OCI-LY1 (cell line): ENCODE results near the gene PTPRG.

Experiments
- H2AFZ ChIP-seq: fragments of 200-600 bp; sonication (generic), shearing (Covaris generic); 2 replicates; pipeline ENCODE4 v1.6.0; 2014; ENCODE audit warnings: antibody characterized with exemption, mild to moderate bottlenecking, low read length
- H3F3A ChIP-seq: fragments of 200-600 bp; sonication (generic), shearing (Covaris generic); 2 replicates; pipeline ENCODE4 v1.6.0; 2014; ENCODE audit warnings: mild to moderate bottlenecking, antibody characterized with exemption, low read length, moderate library complexity; ENCODE audit not compliant: insufficient read depth
- H3K27ac ChIP-seq: fragments of 200-600 bp; sonication (generic); 2 replicates; pipeline ENCODE4 v1.5.1; 2014; ENCODE audit warnings: low read length, mixed run types, mild to moderate bottlenecking, low read depth; ENCODE audit not compliant: poor library complexity, severe bottlenecking
- H3K27me3 ChIP-seq: fragments of 200-600 bp; sonication (generic); 2 replicates; pipeline ENCODE4 v1.6.0; 2014; ENCODE audit warnings: antibody characterized with exemption, mild to moderate bottlenecking, low read length, moderate library complexity; ENCODE audit not compliant: insufficient read depth
- H3K36me3 ChIP-seq: fragments of 200-600 bp; sonication (generic); 2 replicates; pipeline ENCODE4 v1.6.1; 2014; ENCODE audit warnings: mild to moderate bottlenecking, antibody characterized with exemption, low read length, moderate library complexity, mixed read lengths; ENCODE audit not compliant: insufficient read depth
- H3K4me1 ChIP-seq: fragments of 200-600 bp; sonication (generic); 2 replicates; pipeline ENCODE4 v1.5.1; 2014; ENCODE audit warnings: mild to moderate bottlenecking, low read length, moderate library complexity; ENCODE audit not compliant: insufficient read depth, severe bottlenecking
- H3K4me2 ChIP-seq: fragments of 200-600 bp; sonication (generic), shearing (Covaris generic); 2 replicates; pipeline ENCODE4 v1.6.1; 2014; ENCODE audit warnings: low read length
- H3K4me3 ChIP-seq: fragments of 200-600 bp; sonication (generic); 2 replicates; pipeline ENCODE4 v1.5.1; 2014; ENCODE audit warnings: low read length, low read depth, mild to moderate bottlenecking, mixed read lengths; ENCODE audit not compliant: poor library complexity, severe bottlenecking
- H3K79me2 ChIP-seq: fragments of 200-600 bp; shearing (Covaris generic); 2 replicates; pipeline ENCODE4 v1.6.1; 2016; ENCODE audit warnings: mixed run types, low read length, mixed read lengths; ENCODE audit not compliant: insufficient read depth
- H3K9ac ChIP-seq: fragments of 200-600 bp; sonication (generic), shearing (Covaris generic); 2 replicates; pipeline ENCODE4 v1.6.1; 2014; ENCODE audit warnings: mild to moderate bottlenecking, low read length, mixed read lengths
- H3K9me2 ChIP-seq: fragments of 200-600 bp; sonication (generic), shearing (Covaris generic); 2 replicates; pipeline ENCODE4 v1.6.1; 2014; ENCODE audit warnings: low read depth, mild to moderate bottlenecking, low read length, mixed read lengths
- H3K9me3 ChIP-seq: fragments of 200-600 bp; shearing (Covaris generic); 2 replicates; pipeline ENCODE4 v1.6.1; 2014; ENCODE audit warnings: low read length, mixed read lengths
- H4K20me1 ChIP-seq: fragments of 200-600 bp; sonication (generic), shearing (Covaris generic); 2 replicates; pipeline ENCODE4 v1.6.0; 2016; ENCODE audit warnings: mild to moderate bottlenecking, low read length; ENCODE audit not compliant: insufficient read depth
- CTCF ChIP-seq: fragments of 200-600 bp; sonication (generic), shearing (Covaris generic); IDR thresholded peaks from 2 replicates; pipeline ENCODE4 v1.5.1; 2017; ENCODE audit warnings: mild to moderate bottlenecking, antibody characterized with exemption, low read length, moderate library complexity, mixed read lengths
- EZH2 ChIP-seq: fragments of 200-600 bp; sonication (generic), shearing (Covaris generic); IDR thresholded peaks from 2 replicates; pipeline ENCODE4 v1.8.0; 2017; ENCODE audit warnings: borderline replicate concordance, mixed run types, mild to moderate bottlenecking, antibody characterized with exemption, low read length, moderate library complexity, mixed read lengths

The PTPRG gene

GRCh38 chr3:61537366-61537765 is 24.0 kb upstream of the PTPRG start:
- Histone ChIP-seq H3K79me2 (no peaks in the 10 kb centered on the region), H4K20me1 (no peaks in the 10 kb centered on the region), H3K9me3 (no peaks in the 10 kb centered on the region), H3K36me3 (no peaks in the 10 kb centered on the region), H3K9ac (no peak overlapping the region), H3F3A (no peaks in the 10 kb centered on the region), H3K4me2 (no peak overlapping the region), H3K4me1 (no peaks in the 10 kb centered on the region), H2AFZ (no peak overlapping the region), H3K9me2 (no peaks in the 10 kb centered on the region), H3K4me3 (no peak overlapping the region), H3K27ac (no peak overlapping the region), H3K27me3 (no peaks in the 10 kb centered on the region)
- TF ChIP-seq CTCF, result no peak
- TF ChIP-seq EZH2, result no peak

- Histone ChIP-seq H3K4me1 (no peaks in the 10 kb centered on the region), H3K4me2 (no peak overlapping the region), H3K27ac (no peak overlapping the region), H3K9ac (no peak overlapping the region), H3K9me3 (no peaks in the 10 kb centered on the region), H4K20me1 (no peaks in the 10 kb centered on the region), H2AFZ (no peak overlapping the region), H3K79me2 (no peaks in the 10 kb centered on the region), H3K36me3 (no peaks in the 10 kb centered on the region), H3K27me3 (no peaks in the 10 kb centered on the region), H3K9me2 (no peaks in the 10 kb centered on the region), H3F3A (no peaks in the 10 kb centered on the region), H3K4me3 (no peak overlapping the region)
- TF ChIP-seq EZH2 (no peak), CTCF (no peak)
Observed at GRCh38 chr3:61538486-61538885, 22.9 kb upstream of the PTPRG start.

- Histone ChIP-seq H3K36me3 (no peaks in the 10 kb centered on the region), H3K9me2 (no peaks in the 10 kb centered on the region), H3K79me2 (no peaks in the 10 kb centered on the region), H4K20me1 (no peaks in the 10 kb centered on the region), H2AFZ (no peak overlapping the region), H3K9ac (no peak overlapping the region), H3K9me3 (no peaks in the 10 kb centered on the region), H3K4me1 (no peaks in the 10 kb centered on the region), H3K27me3 (no peaks in the 10 kb centered on the region), H3K4me3 (no peak overlapping the region), H3F3A (no peaks in the 10 kb centered on the region), H3K4me2 (no peak overlapping the region), H3K27ac (no peak overlapping the region)
- TF ChIP-seq CTCF (no peak), EZH2 (no peak)
Observed at GRCh38 chr3:61541694-61542093, 19.7 kb upstream of the PTPRG start.
